HepG2 (cell line): ENCODE results near the gene PLEKHA3. TPM values are rescaled to one million over a fixed set of nuclear protein-coding genes. Genes with fewer than 3 reads are reported as not detected.
A peak's percentile ranks its signal among the peaks of the same experiment; 100 is the strongest.

Experiments used
- HDAC1 ChIP-seq: sonication (generic); formaldehyde crosslinking; IDR thresholded peaks from 2 replicates; pipeline ENCODE4 v1.5.1; 2020; ENCODE audit warnings: mild to moderate bottlenecking, missing genetic modification reagents
- JDP2 ChIP-seq: sonication (generic); formaldehyde crosslinking; IDR thresholded peaks from 2 replicates; pipeline ENCODE4 v1.8.1; 2022; ENCODE audit warnings: missing genetic modification reagents, borderline replicate concordance
- KLF9 ChIP-seq: IDR thresholded peaks from 2 replicates; pipeline ENCODE4 v1.6.1; 2016; ENCODE audit warnings: low read depth
- MAF1 ChIP-seq: sonication (generic); formaldehyde crosslinking; IDR thresholded peaks from 2 replicates; pipeline ENCODE4 v1.5.0; 2020; ENCODE audit warnings: missing genetic modification reagents, borderline replicate concordance
- MBNL3 ChIP-seq: fragments of 250-450 bp; sonication (Bioruptor Pico); conservative IDR thresholded peaks from 2 replicates; pipeline ENCODE4 v1.8.0; 2022; ENCODE audit warnings: mild to moderate bottlenecking, inconsistent platforms
- MEF2D ChIP-seq: sonication (generic); formaldehyde crosslinking; IDR thresholded peaks from 2 replicates; pipeline ENCODE4 v1.5.1; 2020; ENCODE audit warnings: mild to moderate bottlenecking, missing genetic modification reagents
- NFE2L2 ChIP-seq: fragments of 150-350 bp; IDR thresholded peaks from 2 replicates; pipeline ENCODE4 v1.6.1; 2014; ENCODE audit warnings: low read length
- NR2F2 ChIP-seq: IDR thresholded peaks from 2 replicates; pipeline ENCODE4 v1.6.1; 2012; ENCODE audit warnings: low read depth, inconsistent platforms, borderline replicate concordance
- PBX3 ChIP-seq: sonication (generic); formaldehyde crosslinking; IDR thresholded peaks from 2 replicates; pipeline ENCODE4 v1.8.1; 2023; ENCODE audit warnings: missing genetic modification reagents, inconsistent platforms, borderline replicate concordance
- TBX2 ChIP-seq: sonication (generic); formaldehyde crosslinking; IDR thresholded peaks from 2 replicates; pipeline ENCODE4 v1.5.0; 2020; ENCODE audit warnings: missing genetic modification reagents, mild to moderate bottlenecking, borderline replicate concordance
- TBX3 ChIP-seq: fragments of 450-650 bp; IDR thresholded peaks from 2 replicates; pipeline ENCODE4 v1.6.1; 2017; ENCODE audit warnings: antibody characterized with exemption, mild to moderate bottlenecking, inconsistent platforms, borderline replicate concordance
- TOPORS ChIP-seq: sonication (generic); formaldehyde crosslinking; IDR thresholded peaks from 2 replicates; pipeline ENCODE4 v1.8.0; 2023; ENCODE audit warnings: mild to moderate bottlenecking, missing genetic modification reagents
- ZNF124 ChIP-seq: sonication (generic); formaldehyde crosslinking; IDR thresholded peaks from 2 replicates; pipeline ENCODE4 v1.4.0; 2020; ENCODE audit warnings: missing genetic modification reagents
- ZNF143 ChIP-seq: sonication (generic); formaldehyde crosslinking; IDR thresholded peaks from 2 replicates; pipeline ENCODE4 v1.4.0; 2020; ENCODE audit warnings: missing genetic modification reagents
- ZNF589 ChIP-seq: sonication (generic); formaldehyde crosslinking; conservative IDR thresholded peaks from 2 replicates; pipeline ENCODE4 v1.8.0; 2022; ENCODE audit warnings: mild to moderate bottlenecking, moderate library complexity, missing genetic modification reagents
- ZNF720 ChIP-seq: sonication (generic); formaldehyde crosslinking; IDR thresholded peaks from 2 replicates; pipeline ENCODE4 v1.4.0; 2020; ENCODE audit warnings: missing genetic modification reagents
- polyA plus RNA-seq, 8 experiments: library from polyadenylated mRNA; depleted of rRNA in 3 of 8; stranded (reverse) in 7 of 8; unstranded in 1 of 8; fragments of >200 nt; fragmentation: Illumina TruSeq in 4 of 8; extraction: Trizol in 4 of 8; gene quantifications; 2 replicates each; pipeline versions ENCODE4 v1.2.1 to v1.2.3, GENCODE V29; 2011 to 2016; ENCODE audit warnings: low read depth in 4 of 8, missing spikeins in 1 of 8, mixed read lengths in 1 of 8; ENCODE audit not compliant: insufficient read depth in 1 of 8
- total RNA-seq, 5 experiments: library from RNA; depleted of rRNA; stranded (reverse); fragments of >200 nt; fragmentation: Illumina TruSeq; extraction: Trizol; gene quantifications; 2 replicates each; pipeline ENCODE4 v1.2.3, GENCODE V29; 2016; ENCODE audit warnings: low read depth in 1 of 5
- TF ChIP-seq, protein P1 (sequence below): sonication (generic); formaldehyde crosslinking; IDR thresholded peaks from 2 replicates; pipeline ENCODE4 v1.8.0; 2023; ENCODE audit warnings: mild to moderate bottlenecking, missing genetic modification reagents
- TF ChIP-seq, protein P2 (sequence below): sonication (generic); formaldehyde crosslinking; IDR thresholded peaks from 2 replicates; pipeline ENCODE4 v1.9.0; 2021; ENCODE audit warnings: missing genetic modification reagents, mild to moderate bottlenecking, borderline replicate concordance
- TF ChIP-seq, protein P3 (sequence below): sonication (generic); formaldehyde crosslinking; IDR thresholded peaks from 2 replicates; pipeline ENCODE4 v1.5.0; 2020; ENCODE audit warnings: mild to moderate bottlenecking, missing genetic modification reagents, borderline replicate concordance

The PLEKHA3 gene
- total and polyA plus RNA-seq, 2 of the 13 experiments (the other 11 are each of a cell fraction or from before 2014, with no cell fraction given): 11.7 to 23.1 TPM

DNA sequence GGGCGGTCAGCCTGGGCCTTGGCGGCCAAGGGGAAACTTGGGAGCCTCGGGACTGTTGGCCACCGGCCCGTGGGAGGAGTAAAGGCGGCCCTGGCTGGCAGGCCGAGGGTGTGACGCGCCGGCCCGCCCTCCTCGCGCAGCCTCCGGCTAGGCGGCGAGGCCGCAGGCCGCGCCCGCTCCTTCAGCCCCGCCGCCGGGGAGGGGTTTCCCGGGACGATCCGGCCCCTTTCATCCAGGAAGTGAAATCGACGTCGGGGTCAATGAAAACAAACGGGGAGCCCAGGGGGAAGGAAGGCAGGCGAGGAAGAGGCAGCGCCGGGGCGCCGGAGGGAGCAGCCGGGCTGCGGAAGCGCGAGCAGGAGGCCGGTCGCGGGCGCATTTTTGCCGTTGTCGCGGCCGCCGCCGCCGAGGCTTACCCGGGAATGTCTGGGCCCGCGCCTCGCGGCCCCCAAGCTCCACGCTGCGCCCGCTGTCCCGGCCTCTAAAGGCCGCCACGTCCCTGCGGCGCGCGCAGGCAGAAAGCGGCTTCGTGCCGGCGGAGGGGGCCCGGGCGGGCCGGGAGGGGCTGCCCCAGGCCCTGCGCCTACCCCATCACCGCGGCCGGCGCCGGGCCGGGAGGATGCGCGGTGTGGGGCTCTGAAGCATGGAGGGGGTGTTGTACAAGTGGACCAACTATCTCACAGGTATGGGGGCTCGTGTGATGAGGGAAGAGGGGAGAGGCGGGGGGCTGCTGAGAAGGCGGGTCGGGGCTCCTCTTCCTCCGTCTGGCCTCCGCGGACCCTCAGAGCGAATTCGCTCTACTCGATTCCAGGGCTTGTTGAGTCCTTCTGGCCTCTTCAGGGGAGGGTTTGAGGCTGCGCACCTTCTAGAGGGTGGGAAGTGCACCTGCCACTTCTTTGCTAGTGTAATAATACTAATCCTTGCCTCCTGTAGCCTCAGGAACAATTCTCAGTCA, at the start of gene PLEKHA3 (continued):
- TF ChIP-seq MBNL3 (CRISPR knock-in tag): no peak
- TF ChIP-seq TOPORS (CRISPR knock-in tag): peak; percentile 86
- no peak for TF ChIP-seq TBX3
- TF ChIP-seq ZNF720 (CRISPR knock-in tag): no peak
- no peak; the same call in 1 of the 2 replicates for TF ChIP-seq ZNF589 (CRISPR knock-in tag)
- TF ChIP-seq MEF2D: no peak
- TF ChIP-seq, protein P1, sequence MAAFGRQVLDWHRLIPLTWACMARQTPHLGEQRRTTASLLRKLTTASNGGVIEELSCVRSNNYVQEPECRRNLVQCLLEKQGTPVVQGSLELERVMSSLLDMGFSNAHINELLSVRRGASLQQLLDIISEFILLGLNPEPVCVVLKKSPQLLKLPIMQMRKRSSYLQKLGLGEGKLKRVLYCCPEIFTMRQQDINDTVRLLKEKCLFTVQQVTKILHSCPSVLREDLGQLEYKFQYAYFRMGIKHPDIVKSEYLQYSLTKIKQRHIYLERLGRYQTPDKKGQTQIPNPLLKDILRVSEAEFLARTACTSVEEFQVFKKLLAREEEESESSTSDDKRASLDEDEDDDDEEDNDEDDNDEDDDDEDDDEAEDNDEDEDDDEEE (CRISPR knock-in tag): peak; percentile 75; the same call in 1 of the 2 replicates
- no peak for TF ChIP-seq NFE2L2
- no peak for TF ChIP-seq NR2F2
- TF ChIP-seq, protein P2, sequence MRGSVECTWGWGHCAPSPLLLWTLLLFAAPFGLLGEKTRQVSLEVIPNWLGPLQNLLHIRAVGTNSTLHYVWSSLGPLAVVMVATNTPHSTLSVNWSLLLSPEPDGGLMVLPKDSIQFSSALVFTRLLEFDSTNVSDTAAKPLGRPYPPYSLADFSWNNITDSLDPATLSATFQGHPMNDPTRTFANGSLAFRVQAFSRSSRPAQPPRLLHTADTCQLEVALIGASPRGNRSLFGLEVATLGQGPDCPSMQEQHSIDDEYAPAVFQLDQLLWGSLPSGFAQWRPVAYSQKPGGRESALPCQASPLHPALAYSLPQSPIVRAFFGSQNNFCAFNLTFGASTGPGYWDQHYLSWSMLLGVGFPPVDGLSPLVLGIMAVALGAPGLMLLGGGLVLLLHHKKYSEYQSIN (CRISPR knock-in tag): no peak
- no peak for TF ChIP-seq KLF9 (CRISPR knock-in tag)
- TF ChIP-seq ZNF124 (CRISPR knock-in tag): no peak
- peak; percentile 90 for TF ChIP-seq HDAC1 (CRISPR knock-in tag)
- no peak for TF ChIP-seq PBX3 (CRISPR knock-in tag)
- TF ChIP-seq JDP2: no peak
- TF ChIP-seq, protein P3, sequence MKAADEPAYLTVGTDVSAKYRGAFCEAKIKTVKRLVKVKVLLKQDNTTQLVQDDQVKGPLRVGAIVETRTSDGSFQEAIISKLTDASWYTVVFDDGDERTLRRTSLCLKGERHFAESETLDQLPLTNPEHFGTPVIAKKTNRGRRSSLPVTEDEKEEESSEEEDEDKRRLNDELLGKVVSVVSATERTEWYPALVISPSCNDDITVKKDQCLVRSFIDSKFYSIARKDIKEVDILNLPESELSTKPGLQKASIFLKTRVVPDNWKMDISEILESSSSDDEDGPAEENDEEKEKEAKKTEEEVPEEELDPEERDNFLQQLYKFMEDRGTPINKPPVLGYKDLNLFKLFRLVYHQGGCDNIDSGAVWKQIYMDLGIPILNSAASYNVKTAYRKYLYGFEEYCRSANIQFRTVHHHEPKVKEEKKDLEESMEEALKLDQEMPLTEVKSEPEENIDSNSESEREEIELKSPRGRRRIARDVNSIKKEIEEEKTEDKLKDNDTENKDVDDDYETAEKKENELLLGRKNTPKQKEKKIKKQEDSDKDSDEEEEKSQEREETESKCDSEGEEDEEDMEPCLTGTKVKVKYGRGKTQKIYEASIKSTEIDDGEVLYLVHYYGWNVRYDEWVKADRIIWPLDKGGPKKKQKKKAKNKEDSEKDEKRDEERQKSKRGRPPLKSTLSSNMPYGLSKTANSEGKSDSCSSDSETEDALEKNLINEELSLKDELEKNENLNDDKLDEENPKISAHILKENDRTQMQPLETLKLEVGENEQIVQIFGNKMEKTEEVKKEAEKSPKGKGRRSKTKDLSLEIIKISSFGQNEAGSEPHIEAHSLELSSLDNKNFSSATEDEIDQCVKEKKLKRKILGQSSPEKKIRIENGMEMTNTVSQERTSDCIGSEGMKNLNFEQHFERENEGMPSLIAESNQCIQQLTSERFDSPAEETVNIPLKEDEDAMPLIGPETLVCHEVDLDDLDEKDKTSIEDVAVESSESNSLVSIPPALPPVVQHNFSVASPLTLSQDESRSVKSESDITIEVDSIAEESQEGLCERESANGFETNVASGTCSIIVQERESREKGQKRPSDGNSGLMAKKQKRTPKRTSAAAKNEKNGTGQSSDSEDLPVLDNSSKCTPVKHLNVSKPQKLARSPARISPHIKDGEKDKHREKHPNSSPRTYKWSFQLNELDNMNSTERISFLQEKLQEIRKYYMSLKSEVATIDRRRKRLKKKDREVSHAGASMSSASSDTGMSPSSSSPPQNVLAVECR (CRISPR knock-in tag): peak; percentile 84; the same call in 1 of the 2 replicates
- TF ChIP-seq TBX2 (CRISPR knock-in tag): peak; percentile 62; the same call in 1 of the 2 replicates
- peak; percentile 52; the same call in 1 of the 2 replicates for TF ChIP-seq ZNF143 (CRISPR knock-in tag)
- peak; percentile 29; the same call in 1 of the 2 replicates for TF ChIP-seq MAF1 (CRISPR knock-in tag)
